Adrenal gland (tissue), 12 donors: ENCODE measurements around the gene INF2. TPM values are rescaled to one million over a fixed set of nuclear protein-coding genes. Genes with fewer than 3 reads are reported as not detected.

Experiments
- DNase-seq, 7 donors: peaks; one replicate each; pipeline ENCODE4 v3.0.0-alpha.2; 2019 to 2020
- H3K27ac ChIP-seq, 5 donors: fragments of 200-600 bp; sonication (generic) in 4 of 5; 1 replicate in 3 of 5; 2 replicates in 2 of 5; pipeline versions ENCODE4 v1.5.1 to v1.8.0; 2016 to 2020; ENCODE audit warnings: mild to moderate bottlenecking in 1 of 5
- H3K27me3 ChIP-seq: fragments of 200-600 bp; 2 replicates; pipeline ENCODE4 v1.8.0; 2021
- H3K36me3 ChIP-seq, 2 donors: fragments of 200-600 bp; replicated peaks in 1 of 2; 1 replicate in 1 of 2; 2 replicates in 1 of 2; pipeline versions ENCODE4 v1.5.1 to v1.8.0; 2018 to 2022
- H3K4me1 ChIP-seq, 2 donors: fragments of 200-600 bp; replicated peaks in 1 of 2; 1 replicate in 1 of 2; 2 replicates in 1 of 2; pipeline versions ENCODE4 v1.5.1 to v1.8.0; 2018 to 2021
- H3K4me3 ChIP-seq, 4 donors: fragments of 200-600 bp; sonication (generic) in 3 of 4; one replicate each; pipeline ENCODE4 v1.5.1; 2016 to 2018
- H3K9me3 ChIP-seq, 3 donors: fragments of 200-600 bp; sonication (generic) in 1 of 3; replicated peaks in 1 of 3; 1 replicate in 2 of 3; 2 replicates in 1 of 3; pipeline versions ENCODE4 v1.5.1 to v1.8.0; 2016 to 2021
- POLR2A ChIP-seq, 2 donors: fragments of 450-650 bp; IDR thresholded peaks; one replicate each; pipeline ENCODE4 v1.6.1; 2017; ENCODE audit warnings: antibody characterized with exemption in 2 of 2, mild to moderate bottlenecking in 2 of 2, moderate library complexity in 1 of 2
- WGBS, 4 donors: extraction: QIAGEN DNeasy Blood & Tissue Kit in 2 of 4; methylation state at CpG; one replicate each; pipeline versions ENCODE4 v1.1.5 to v1.1.7; 2013 to 2017; 5-methylcytosine and 5-hydroxymethylcytosine counted together
- intact Hi-C, 2 donors: fragments of 100-400 bp; cut with DNase I; formaldehyde crosslinking; loops; one replicate each; pipeline versions ENCODE4 v1.14.1 to v1.15.0; 2022 to 2023
- polyA plus RNA-seq, 3 donors: library from polyadenylated mRNA; stranded (reverse); fragments of 200-250 nt in 2 of 3; fragments of 350-450 nt in 1 of 3; fragmentation: Illumina TruSeq in 1 of 3; extraction: RNeasy Lipid Tissue Mini Kit (QIAGEN cat#74804) in 1 of 3; gene quantifications; one replicate each; pipeline ENCODE4 v1.2.3, GENCODE V29; 2013 to 2014
- total RNA-seq, 9 donors: library from RNA; depleted of rRNA in 4 of 9; stranded (reverse); fragments of >200 nt in 4 of 9; fragments of 120-200 nt in 1 of 9; fragmentation: NEBNext Ultra II Directional in 1 of 9; extraction: Animal tissue kit (Norgen Biotek cat#: 25700) in 1 of 9; gene quantifications; one replicate each; pipeline versions ENCODE4 v1.1.0 to v1.2.4, GENCODE V29; 2013 to 2023
- TF ChIP-seq, protein P1 (sequence below), 6 experiments: fragments of 450-650 bp in 4 of 6; fragments of 200-600 bp in 2 of 6; sonication (generic) in 1 of 6; IDR thresholded peaks; 1 replicate in 5 of 6; 2 replicates in 1 of 6; pipeline versions ENCODE4 v1.5.1 to v1.8.0; 2016 to 2021; ENCODE audit warnings: antibody characterized with exemption in 6 of 6, mild to moderate bottlenecking in 2 of 6, moderate library complexity in 1 of 6
- donor health status: healthy with polysubstance abuse.
- donor health status: Bipolar disorder and iron deficiency.
- donor health status: DM: yes; HTN: yes; CAD: no.
- donor health status: DM: no; HTN: no; CAD: no.
- donor health status: DM: no; HTN: no; CAD: no.
- donor health status: DM: yes; HTN: yes; CAD: no.

INF2 gene
- total and polyA plus RNA-seq, 12 donors, result 8.4 to 217 (median 62.0) TPM

DNA sequence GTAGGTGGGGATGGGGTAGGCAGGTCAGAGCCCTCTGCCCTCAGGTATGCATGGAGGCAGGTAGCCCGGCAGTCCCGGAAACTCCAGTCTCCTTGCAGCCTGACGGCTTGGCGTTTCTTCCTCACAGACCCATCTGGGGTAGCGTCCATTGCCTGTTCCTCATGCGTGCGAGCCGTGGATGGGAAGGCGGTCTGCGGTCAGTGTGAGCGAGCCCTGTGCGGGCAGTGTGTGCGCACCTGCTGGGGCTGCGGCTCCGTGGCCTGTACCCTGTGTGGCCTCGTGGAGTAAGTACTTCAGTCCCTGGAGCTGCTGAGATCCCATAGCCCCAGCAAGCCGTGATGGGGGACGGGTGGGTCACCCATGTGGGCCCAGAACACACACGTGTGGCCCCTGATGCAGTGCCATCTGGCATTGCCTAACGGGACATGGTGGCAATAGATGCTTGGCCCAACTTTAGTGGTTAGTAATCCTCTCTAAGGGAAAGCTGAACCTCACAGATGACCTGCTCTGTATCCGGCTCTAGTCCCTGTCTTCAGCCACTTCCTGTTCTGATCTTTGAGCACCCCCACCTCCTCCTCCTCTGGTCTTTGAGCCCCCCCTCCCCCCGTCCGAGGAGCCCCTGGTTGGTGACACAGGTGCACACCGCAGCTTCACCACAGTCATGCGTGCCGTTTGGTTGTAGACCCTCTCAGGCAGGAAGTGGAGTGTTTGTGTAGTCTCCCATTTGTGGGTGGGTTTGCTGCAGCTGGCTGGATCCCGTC is 67.2 kb downstream of the INF2 start:
- H3K4me3 ChIP-seq, result no peak overlapping the region
- H3K27me3 ChIP-seq, result no peaks in the 10 kb centered on the region
- 78 to 91% (median 87%) methylated on average over 6 to 27 of the region's 27 CpGs for WGBS, 4 donors
- H3K27ac ChIP-seq, result no peak overlapping the region
- H3K9me3 ChIP-seq, result no peaks in the 10 kb centered on the region
- H3K4me1 ChIP-seq, result peaks cover 10 to 26% of the 10 kb centered on the region in 2 donors
- DNase-seq, result no peak
- intact Hi-C loops, result no loop called here
- TF ChIP-seq, protein P1, sequence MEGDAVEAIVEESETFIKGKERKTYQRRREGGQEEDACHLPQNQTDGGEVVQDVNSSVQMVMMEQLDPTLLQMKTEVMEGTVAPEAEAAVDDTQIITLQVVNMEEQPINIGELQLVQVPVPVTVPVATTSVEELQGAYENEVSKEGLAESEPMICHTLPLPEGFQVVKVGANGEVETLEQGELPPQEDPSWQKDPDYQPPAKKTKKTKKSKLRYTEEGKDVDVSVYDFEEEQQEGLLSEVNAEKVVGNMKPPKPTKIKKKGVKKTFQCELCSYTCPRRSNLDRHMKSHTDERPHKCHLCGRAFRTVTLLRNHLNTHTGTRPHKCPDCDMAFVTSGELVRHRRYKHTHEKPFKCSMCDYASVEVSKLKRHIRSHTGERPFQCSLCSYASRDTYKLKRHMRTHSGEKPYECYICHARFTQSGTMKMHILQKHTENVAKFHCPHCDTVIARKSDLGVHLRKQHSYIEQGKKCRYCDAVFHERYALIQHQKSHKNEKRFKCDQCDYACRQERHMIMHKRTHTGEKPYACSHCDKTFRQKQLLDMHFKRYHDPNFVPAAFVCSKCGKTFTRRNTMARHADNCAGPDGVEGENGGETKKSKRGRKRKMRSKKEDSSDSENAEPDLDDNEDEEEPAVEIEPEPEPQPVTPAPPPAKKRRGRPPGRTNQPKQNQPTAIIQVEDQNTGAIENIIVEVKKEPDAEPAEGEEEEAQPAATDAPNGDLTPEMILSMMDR (IDR thresholded peaks at IDR 0.05), result no peak
- TF ChIP-seq POLR2A (IDR thresholded peaks at IDR 0.05), result no peak
- peaks cover 0 to 47% of the 10 kb centered on the region in 2 donors for H3K36me3 ChIP-seq

DNA sequence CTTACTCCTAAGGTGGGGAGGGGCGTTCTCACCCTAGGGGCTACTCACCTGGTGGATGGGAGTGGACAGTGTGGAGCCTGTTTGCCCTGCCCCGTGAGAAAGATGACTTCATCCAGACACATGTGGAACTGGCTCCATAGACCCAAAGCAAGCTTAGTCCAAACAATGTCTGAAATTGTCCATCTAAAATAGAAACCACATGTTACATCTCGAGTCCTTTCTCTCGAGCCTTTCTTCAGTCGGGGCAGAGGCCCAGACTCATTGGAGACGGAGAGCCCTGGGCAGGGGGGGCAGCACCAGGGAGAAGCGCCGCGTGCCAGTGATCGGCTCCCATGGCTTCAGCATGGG is 67.8 kb downstream of the INF2 start:
- no peak for DNase-seq
- TF ChIP-seq, protein P1 (IDR thresholded peaks at IDR 0.05), result no peak
- TF ChIP-seq POLR2A (IDR thresholded peaks at IDR 0.05), result no peak
- intact Hi-C loops, result no loop called here
- Histone ChIP-seq H3K4me1 (peaks cover 10 to 22% of the 10 kb centered on the region in 2 donors), H3K36me3 (peaks cover 0 to 47% of the 10 kb centered on the region in 2 donors), H3K9me3 (no peaks in the 10 kb centered on the region), H3K27me3 (no peaks in the 10 kb centered on the region), H3K27ac (no peak overlapping the region), H3K4me3 (no peak overlapping the region)
- 87 to 93% (median 89%) methylated on average over 9 to 10 of the region's 10 CpGs for WGBS, 4 donors

DNA sequence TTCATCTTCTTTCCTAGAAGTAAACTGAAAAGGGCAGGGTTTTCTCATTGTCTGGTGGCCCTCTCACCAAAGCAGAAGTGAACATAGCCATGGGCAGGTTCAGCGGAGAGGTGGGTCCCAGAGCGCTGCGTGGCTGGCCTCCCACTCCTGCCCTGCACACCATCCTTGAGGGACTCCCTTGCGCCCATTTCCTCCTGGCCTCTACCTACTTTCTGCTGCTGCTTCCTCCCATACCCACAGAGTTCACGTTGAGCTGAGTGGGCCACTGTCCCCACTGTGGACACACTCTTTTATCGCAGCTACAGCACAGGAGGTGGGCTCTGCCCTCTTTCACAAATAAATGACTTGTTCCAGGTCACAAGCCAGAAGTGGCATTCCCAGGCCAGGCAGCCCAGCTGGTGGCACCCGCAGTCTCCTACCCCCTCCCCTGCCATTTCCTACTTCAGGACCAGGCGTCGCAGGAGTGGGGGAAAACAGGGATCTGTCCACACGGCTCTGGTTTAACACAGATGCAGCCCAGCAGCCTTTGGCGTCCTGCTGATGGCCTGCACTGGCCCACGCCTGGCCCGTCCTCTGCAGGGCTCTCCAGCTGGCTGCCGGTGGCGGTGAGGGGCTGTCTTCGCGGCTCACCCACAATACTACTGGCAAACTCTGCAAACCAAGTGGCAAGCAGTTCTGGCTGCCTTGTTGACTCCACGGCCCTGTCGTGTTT is 68.4 kb downstream of the INF2 start:
- 90 to 92% (median 92%) methylated on average over 19 of the region's 19 CpGs for WGBS, 4 donors
- Histone ChIP-seq H3K27ac (no peak overlapping the region), H3K4me1 (peaks cover 10 to 22% of the 10 kb centered on the region in 2 donors), H3K9me3 (no peaks in the 10 kb centered on the region), H3K27me3 (no peaks in the 10 kb centered on the region), H3K36me3 (peaks cover 0 to 47% of the 10 kb centered on the region in 2 donors), H3K4me3 (no peak overlapping the region)
- no peak for DNase-seq
- intact Hi-C loops, result no loop called here
- TF ChIP-seq, protein P1 (IDR thresholded peaks at IDR 0.05), result no peak
- TF ChIP-seq POLR2A (IDR thresholded peaks at IDR 0.05), result no peak
